Activated CD8-positive, alpha-beta memory T cell treated with anti-CD3 and anti-CD28 coated beads, Interleukin-2, amount 50 U/mL, for 1 hour (primary cell): ENCODE results near the gene RPS6KA2.
"Not testable (repeated sequence)": the region's sequence is repeated elsewhere in the genome, so short reads cannot be mapped to it uniquely, and the experiment has no call there.

Experiments
- DNase-seq: peaks from one replicate; pipeline ENCODE4 v3.0.0-alpha.2; 2020; ENCODE audit errors: extremely low read depth

Gene RPS6KA2

DNA sequence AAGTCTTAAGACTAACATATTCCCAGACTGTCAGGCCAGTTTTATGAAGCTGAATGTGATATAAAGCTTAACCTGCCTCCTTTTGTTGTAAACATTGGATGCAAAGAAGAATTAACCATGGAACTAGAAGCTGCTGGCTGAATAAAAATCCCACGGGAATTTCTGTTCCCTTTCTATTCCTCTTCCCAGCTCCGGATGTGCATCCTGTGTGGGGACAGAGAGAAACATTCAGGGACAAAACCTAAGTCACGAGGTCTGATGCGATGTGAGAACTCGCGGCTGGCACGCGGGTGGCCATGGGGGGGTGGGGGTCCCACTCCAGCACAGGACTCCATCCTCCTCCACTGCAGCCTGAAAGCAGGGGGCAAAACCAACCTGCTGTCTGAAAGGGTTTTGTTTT lies 72.7 kb downstream of the RPS6KA2 start:
- DNase-seq = no peak

DNA sequence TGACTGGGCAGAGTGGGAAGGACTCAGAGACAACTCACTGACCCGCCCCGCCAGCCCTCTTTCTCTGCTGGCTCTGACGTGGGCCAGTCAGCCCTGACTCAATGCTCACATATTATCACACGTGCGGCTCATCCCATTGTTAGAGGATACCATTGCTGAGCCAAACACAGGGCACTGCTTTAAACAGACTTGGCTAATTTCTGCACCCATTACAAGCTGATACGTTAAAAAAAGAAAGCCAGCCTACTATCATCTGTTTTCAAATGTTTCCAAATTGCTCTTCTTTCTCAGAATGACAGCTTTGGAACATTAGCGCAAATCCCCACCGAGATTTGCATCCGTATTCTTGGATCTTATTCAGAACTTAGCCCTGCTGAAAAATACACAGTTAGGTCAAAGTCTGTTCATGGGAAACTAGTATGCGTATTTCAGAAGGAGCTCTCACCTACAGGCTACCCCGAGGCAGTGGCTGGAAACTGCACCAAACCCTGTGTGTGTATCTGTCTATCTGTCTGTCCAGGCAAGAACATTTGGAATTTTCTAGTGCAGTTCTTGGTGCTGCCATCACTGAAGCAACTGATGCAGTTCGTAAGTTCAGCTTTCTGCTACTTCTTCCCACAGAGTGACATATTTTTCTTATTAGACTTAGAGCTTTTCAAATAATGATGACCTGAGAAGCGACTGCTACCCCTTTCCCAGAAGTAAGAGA lies 73.3 kb downstream of the RPS6KA2 start:
- no peak for DNase-seq

DNA sequence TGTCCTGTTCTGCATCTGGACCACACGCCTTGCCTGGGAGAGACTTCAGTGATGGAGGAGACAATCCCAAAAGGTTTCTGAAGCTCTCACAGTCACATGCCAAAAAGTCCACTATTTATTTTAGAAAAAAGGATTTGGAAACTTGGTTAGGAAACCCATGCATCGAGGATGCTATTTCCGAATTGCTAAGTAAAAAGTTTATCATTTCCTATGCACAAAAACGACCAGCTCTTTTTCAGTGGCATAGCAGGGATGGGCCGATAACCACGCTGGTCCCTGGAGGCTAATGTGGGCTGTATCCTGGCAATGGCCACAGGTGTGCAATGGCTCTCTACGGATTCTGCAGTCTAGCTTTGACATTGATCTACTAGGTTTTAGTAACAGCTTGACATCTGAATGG lies 74.5 kb downstream of the RPS6KA2 start:
- DNase-seq = no peak

DNA sequence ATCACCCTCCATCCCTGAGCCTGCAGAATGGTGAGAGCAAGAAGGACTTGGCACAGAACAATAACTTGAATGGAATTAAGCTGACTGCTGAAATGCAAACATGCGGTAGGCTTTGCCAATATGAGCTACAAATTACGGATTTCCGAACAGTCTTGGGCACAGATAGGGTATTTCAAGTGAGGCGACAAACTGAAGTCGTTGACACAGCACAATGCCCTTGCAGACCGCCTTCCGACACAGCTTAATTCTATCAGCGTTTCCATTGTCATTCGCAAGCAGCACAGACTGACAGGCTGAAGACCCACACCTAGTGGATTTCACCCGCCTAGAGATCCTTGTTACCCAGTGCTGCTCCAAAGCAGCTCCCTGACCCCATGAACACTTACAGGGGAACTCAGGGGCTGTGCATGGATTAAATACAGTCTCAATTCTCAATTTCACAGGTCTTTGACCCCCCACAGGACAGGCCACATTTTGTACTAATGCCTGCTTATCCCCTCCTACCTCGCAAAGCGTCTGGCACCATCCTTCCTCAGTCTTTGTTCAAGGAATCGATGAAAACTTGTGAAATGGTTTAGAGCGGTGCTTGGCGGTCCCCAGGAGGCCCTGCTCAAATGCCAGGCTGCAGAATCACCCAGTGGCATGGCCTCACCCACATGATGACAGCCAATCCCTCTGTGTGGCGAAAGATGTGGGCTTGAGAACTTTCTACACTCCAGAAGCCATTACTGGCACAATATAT lies 75.1 kb downstream of the RPS6KA2 start:
- DNase-seq = no peak

DNA sequence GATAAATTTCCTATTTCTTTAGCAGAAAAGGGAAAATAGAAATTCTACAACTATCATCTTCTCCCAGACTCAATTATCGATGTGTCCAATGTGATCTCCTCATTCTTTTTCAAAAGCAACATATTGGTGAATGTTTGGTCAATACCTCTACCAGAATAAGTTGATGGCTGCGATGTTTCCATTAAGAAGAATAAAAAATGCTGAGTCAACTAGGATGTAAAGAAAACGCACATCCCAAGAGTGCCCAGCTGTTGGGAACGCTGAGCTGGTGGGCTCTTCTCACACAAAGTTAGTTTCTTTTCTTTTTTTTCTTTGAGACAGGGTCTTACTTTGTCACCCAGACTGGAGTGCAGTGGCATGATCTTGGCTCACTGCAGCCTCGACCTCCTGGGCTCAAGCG lies 80.4 kb downstream of the RPS6KA2 start:
- DNase-seq = no peak

DNA sequence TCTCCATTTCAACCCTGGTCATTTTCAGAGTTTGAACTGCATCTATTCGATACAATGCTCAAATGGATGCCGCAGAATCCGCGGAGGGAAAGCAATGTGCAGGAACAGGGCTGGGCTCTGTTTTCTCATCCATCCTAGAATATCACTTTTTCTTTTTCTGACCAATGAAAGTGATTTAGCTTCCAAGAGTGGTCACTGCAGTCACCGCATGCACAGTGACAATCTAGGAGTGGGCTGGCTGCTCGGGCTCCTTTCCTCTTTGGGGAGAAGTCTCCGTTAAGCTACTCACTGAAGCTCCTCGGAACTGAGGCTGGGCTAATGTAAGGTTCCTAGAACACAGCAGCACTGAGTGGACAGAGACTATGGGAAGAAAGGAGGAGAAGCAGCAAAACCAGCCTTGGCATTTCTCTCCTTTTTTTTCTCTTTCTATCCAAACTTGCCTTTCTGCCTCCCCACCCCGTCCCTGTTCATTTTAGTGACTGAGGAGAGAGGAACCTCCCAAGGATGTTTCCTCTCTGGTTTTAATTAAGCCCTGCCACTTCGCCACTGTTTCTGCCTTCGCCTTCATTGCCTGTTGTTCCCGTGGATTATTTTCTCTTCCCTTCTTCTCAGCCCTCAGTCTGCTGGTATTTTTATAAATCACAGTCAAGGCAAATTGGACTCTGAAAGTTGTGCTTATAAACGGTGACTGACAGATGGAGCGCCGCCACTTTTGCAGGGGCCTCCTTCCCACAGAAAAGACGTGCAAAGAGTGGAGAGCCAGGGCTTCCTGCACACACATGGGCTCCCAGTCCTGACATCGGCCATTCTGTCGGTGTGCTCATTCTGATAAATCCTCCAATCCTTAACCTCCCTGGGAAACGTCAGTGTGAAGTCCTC lies 81.7 kb downstream of the RPS6KA2 start:
- no peak for DNase-seq

DNA sequence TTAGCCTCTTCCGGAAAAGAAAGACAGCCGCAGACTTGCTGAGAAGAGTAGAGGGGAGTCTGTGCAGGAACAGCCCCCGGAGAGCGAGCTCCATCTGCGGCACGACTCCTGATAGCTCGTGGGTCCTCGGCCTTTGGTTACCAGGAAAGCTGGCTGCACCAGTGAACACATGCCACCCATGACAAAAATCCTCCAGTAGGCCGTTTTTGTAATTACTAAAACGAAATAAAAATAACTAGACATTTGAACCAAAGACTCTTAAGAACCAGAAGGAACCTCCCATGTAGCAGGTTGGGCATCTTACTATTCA lies 82.8 kb downstream of the RPS6KA2 start:
- DNase-seq = no peak

DNA sequence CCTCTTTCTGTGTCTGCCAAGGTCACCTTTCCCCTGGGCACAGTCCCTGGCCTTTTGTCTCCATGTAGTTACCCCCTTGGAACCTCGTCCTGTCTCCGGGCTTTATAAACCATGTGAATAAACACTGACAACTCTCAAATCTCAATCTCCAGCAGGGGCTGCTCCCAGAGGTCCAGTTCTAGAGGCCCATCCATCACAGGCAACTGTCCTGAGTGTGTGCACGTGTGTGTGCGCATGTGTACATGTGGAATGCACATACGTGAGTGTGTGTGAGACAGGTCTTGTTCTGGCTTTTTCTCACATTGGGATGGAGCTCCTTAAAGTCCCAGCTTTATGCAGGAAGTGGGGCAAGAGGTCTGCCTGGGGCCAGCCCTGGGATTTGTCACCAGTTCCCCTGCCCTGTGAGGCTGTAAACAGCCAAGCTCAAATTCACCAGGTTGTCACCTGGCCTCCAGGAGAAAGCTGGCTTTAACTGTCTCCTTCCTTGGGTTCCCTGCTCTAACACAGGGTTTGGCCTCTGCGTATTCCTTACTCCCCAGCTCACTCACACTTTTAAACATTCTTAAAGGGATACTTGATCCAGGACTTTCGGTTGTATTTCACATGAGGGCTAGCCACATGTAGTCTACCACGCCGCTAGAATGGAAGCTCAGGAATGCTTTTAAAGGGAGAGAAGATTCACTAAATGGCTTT lies 83.3 kb downstream of the RPS6KA2 start:
- DNase-seq = no peak

DNA sequence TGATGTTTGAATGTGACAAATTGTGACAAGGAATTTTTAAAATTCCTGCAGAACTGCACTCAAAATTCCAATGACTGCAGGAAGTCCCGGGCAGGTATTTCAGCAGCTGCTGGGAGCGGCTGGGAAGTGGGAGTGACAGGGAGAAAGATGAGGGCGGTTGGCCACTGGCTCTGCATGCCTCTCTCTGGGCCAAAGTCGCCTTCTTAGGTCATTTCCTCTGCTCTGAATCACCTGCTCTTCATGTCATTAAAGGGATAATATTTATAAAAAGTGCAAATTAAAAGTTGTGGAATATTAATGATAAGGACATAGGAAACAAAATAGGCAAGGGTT lies 84.5 kb downstream of the RPS6KA2 start:
- DNase-seq = no peak

DNA sequence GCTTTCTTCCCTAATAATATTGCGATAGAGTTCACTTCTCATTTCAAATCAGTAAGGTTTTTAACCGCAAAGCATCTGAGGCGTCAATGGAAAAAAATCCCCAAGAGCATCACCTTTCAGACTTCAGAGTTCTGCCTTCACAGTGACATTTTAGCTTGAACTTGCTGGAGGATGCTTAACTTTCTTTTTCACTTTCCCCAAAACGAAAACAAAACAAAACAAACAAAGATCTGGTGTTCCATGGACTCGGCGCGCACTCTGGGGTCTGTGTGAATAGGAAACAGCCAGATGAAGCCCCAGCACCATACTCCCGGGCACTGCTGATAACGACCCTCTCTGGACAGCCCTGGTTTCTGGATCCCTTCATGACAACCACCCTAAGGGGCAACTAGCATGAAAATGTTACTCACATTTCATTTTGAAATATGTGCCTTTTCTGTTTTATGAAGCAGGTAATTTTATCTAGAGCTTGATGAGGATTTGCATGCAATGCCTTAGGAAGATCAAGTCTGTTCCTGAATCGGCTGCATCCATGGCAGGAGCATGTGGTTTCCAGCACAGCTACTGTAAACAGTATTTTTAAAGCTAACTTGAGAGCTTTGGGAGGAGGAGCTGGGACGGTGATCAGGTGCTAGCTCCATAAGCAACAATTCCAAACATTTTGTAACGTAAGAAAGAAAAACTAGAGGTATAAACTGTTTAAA lies 85.0 kb downstream of the RPS6KA2 start:
- no peak for DNase-seq

DNA sequence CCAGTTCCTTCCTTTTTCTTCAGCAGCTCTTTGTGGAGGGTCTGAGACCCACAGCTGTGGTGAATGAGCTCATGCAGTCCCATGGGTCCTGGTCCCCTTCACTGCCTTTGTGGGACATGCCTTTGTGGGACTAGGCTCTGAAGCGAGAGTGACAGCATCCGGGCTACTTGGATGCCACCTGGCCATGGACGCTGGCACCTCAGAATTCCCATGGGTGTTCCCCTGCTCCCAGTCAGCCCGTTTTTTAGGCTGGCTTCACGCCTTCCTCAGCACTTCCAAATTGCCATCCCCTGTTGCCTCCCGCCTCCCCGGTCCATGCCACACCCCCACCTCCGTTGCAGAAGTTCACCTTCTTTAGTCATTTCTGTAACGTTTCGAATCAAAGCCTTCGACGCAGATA lies 85.7 kb downstream of the RPS6KA2 start:
- DNase-seq = no peak

DNA sequence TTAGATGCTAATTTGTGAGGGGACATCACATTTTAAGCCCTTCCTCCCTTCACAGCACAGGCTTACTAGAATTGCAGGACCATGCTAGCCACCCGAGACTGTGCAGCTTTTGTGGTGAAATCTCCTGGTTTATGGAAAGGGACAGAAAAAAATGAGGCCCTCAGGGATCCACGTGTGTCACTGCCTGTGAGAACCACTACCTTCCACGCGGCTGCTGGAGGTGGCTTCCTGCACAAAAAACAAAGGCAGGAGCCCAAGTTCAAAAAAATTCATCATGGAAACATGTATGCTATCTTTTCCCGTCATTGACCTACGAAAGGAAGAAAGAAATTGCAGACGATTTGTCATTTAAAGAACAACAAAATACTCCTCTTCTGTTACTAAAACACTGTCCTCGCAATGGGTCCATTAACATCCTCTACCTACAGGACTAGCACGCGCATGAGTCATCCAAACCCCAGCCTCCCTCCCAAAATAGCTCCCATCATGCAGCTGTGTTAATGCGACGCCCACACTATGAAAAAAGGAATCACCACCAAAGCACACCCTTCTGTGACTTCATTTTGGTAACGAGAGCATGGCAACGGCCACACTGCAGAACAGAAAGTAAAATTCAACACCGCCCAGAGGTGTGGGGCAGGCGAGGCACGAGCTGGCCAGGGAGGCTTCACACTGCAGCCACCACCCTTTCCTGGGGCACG lies 86.3 kb downstream of the RPS6KA2 start:
- DNase-seq = peak; percentile 8

DNA sequence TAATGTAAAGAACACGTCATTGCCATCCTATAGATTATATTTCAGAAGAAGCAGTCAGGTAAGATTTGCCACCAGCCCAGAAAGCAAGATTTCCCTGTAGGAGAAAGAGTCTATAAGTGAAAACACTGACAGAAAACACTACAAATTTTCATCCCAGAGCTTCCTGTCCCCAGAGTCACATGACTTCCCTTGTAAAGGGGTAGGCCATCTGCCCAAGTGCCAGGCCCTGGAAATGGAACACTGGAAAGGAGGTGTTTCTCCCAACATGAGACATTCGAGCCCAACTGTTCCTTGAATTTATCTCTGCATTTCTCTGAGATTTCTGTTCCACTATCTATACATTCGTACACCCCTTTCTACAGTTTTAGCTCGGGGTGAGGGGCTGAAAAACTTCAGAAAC lies 87.5 kb downstream of the RPS6KA2 start:
- DNase-seq = no peak

DNA sequence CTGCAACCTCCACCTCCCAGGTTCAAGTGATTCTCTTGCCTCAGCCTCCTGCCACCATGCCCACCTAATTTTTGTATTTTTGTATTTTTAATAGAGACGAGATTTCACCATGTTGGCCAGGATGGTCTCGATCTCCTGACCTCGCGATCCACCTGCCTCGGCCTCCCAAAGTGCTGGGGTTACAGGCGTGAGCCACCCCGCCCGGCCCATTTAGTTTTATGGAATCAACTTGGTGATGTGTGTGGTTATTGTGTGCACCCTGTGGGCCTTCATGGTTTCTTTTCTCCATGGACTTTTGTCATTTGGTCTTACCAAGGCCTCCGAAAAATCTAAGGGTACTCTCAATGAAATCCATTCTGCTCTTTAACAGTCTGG lies 88.1 kb downstream of the RPS6KA2 start:
- DNase-seq = not testable (repeated sequence)

DNA sequence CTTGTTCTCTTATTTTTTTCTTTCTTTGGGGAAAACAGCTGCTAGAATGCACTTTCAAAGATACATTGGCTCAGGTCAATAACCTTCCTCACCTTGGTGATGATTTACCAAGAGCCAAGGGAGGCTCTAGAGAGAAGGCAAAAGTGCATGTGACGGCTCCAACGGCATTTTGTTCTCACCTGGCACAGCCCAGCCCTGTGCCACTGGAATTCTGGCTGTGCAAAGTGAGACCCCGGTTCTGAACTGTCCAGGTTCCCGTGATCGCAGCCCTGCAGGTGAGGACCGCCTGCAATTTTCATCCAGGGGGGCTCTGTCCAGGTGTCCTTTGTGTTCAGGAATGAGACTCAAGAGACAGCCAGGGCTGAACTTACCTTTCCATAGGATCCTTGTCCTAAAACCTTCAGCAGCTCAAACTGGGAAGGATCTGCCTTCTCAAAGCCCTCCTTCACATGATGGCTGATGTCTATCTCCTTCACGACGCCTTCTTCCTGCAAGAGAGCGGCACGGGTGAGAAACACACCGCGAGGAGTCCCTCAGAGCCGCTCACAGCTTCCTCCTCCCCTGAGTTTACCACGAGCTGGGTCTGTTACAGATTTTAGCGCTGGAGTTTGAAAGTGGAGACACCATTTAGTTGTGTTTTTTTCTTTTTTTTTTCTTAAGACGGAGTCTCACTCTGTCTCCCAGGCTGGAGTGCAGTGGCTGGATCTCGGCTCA lies 88.6 kb downstream of the RPS6KA2 start:
- DNase-seq = no peak

DNA sequence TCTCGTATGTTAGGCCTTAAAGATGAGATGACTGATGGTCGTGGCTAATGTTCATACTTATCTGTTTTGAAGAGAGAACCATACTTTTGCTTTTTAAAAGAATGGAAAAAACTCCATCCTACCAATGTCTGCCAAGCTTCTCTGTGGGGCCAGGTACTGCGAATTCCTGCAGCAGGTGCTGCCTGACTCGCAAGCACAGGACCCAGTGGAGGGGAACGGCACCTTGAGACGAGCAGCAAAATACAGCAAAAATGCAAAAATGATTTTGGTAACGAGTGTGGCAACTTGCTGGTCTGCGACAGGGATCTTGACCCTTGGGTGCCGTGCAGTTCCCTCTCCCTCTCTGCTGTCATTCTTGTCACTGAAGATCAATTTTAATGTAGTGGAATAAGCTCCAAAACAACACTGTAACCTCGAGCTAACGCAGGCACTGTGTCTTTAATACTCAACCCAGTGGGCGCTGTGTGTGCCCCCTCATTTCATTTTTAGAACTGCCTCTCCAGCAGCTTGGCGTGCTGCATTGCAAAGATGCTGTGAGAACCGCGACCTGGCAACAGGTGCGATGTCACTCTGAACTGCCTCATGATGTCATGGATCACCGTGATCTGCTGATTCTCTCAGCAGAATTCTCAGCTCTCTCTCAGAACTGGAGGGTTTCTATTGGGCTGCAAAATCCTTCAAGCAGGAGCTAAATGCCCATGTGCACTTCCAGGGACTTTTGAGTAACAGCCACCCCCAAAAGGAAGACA lies 92.2 kb downstream of the RPS6KA2 start:
- no peak for DNase-seq

DNA sequence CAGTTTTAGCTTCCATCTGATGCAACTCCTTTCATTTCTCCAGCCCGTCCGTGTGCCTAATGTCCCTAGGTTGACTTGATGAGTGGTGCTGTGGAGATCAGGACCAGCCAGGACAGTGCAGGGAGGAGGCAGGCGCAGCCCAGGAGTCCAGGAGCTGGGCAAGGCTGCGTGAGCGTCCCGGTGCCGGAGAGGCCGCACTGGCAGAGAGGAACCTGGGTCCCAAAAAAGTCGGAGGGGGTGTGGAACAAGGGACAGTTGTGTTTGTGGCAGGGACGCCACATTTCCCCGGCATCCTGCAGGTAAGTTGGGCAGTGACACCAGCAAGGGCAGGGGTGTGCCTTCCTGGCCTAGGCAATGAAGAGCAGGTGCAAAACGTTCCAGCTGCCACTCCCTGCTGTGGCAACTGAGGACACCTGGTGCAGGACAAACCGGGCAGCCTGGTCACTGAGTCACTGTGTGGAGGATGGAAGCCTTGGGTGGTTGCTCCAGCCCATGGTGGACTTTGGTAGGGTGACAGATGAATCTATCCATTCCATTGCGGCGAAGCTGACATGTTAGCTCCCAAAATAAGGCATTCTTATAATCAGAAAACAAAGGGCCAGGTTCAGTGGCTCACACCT lies 93.7 kb downstream of the RPS6KA2 start:
- DNase-seq = no peak

DNA sequence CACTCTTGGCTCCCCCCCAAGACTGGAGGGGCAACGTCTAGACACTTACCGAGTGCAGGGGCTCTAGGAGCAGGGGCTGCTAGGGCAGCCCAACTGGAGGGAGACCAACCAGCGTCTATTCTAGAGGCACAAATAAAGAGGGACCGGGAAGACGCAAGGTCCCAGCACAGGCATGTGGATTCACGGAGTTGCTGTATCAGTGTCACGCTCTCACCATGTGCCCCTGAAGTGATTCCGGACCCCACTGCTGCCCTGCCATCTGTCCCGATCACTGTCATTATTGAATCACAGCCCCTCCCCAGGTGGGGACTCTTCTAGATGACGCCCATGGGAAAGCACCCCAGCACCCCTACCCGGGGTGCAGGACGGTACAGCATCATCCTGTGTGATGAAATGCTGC lies 94.7 kb downstream of the RPS6KA2 start:
- DNase-seq = no peak
